Cardiac muscle cell (in vitro differentiated cells and primary cell): Measurements from ENCODE around the gene TRMT10A. TPM values are rescaled to one million over a fixed set of nuclear protein-coding genes. Genes with fewer than 3 reads are reported as not detected.

Experiments
- DNase-seq, 2 donors: peaks; one replicate each; pipeline versions ENCODE4 v3.0.0 to v3.0.0-alpha.2; 2010 to 2017; ENCODE audit warnings: low read depth in 1 of 2, low spot score in 1 of 2
- H3K27ac ChIP-seq: fragments of 200-600 bp; sonication (generic); 2 replicates; pipeline ENCODE4 v1.5.1; 2016
- H3K27me3 ChIP-seq: fragments of 200-600 bp; sonication (generic); 2 replicates; pipeline ENCODE4 v1.6.0; 2016; ENCODE audit warnings: control low read depth
- H3K36me3 ChIP-seq: fragments of 200-600 bp; sonication (generic); 2 replicates; pipeline ENCODE4 v1.5.1; 2016; ENCODE audit warnings: control low read depth
- H3K4me1 ChIP-seq: fragments of 200-600 bp; sonication (generic); 2 replicates; pipeline ENCODE4 v1.8.1; 2017; ENCODE audit warnings: low read depth, mild to moderate bottlenecking, mixed run types
- H3K4me3 ChIP-seq: fragments of 200-600 bp; sonication (generic); 2 replicates; pipeline ENCODE4 v1.5.1; 2016; ENCODE audit warnings: mild to moderate bottlenecking
- H3K9me3 ChIP-seq: fragments of 200-600 bp; sonication (generic); 2 replicates; pipeline ENCODE4 v1.5.1; 2017; ENCODE audit warnings: low read depth, mild to moderate bottlenecking, control low read depth
- CTCF ChIP-seq: IDR thresholded peaks from 2 replicates; pipeline ENCODE4 v1.5.1; 2012; ENCODE audit warnings: low read depth, mild to moderate bottlenecking, low read length
- polyA plus RNA-seq: library from polyadenylated mRNA; unstranded; fragments of >200 nt; fragmentation: Nextera tagmentation; extraction: Ambion mirVana; gene quantifications from 2 replicates; pipeline ENCODE4 v1.2.1, GENCODE V29; 2016
- total RNA-seq: library from RNA; depleted of rRNA; stranded (reverse); fragments of >200 nt; gene quantifications from 2 replicates; pipeline ENCODE4 v1.2.3, GENCODE V29; 2016

The TRMT10A gene
- total RNA-seq (4.9 and 7.5 TPM in 2 replicates), polyA plus RNA-seq (6.5 and 10.3 TPM in 2 replicates)

GRCh38 chr4:99563310-99564186 lies at the start of gene TRMT10A:
Gene TRMT10A (minus strand): TSS chr4:99564039. CDS start chr4:99559338, 4,701 bp downstream.
- Histone ChIP-seq H3K4me1 (no peaks in the 10 kb centered on the region), H3K27ac (peak within 1 kb of the TSS; percentile 96), H3K27me3 (no peaks in the 10 kb centered on the region), H3K9me3 (no peaks in the 10 kb centered on the region), H3K36me3 (no peaks in the 10 kb centered on the region), H3K4me3 (peak within 1 kb of the TSS; percentile 59)
- peak; percentile 98 to 99 for DNase-seq
- TF ChIP-seq CTCF: peak; percentile 19

- Histone ChIP-seq H3K27me3 (no peaks in the 10 kb centered on the region), H3K36me3 (no peaks in the 10 kb centered on the region), H3K4me1 (peaks cover 5% of the 10 kb centered on the region), H3K4me3 (no peak overlapping the region), H3K9me3 (no peaks in the 10 kb centered on the region), H3K27ac (no peak overlapping the region)
- TF ChIP-seq CTCF: no peak
- no peak for DNase-seq
Observed at GRCh38 chr4:99612704-99613103, 48.9 kb upstream of the TRMT10A start.

- TF ChIP-seq CTCF: no peak
- no peak overlapping the region for H3K4me3 ChIP-seq
- peaks cover 5% of the 10 kb centered on the region for H3K4me1 ChIP-seq
Observed at GRCh38 chr4:99612281-99612680, 48.4 kb upstream of the TRMT10A start.

DNA sequence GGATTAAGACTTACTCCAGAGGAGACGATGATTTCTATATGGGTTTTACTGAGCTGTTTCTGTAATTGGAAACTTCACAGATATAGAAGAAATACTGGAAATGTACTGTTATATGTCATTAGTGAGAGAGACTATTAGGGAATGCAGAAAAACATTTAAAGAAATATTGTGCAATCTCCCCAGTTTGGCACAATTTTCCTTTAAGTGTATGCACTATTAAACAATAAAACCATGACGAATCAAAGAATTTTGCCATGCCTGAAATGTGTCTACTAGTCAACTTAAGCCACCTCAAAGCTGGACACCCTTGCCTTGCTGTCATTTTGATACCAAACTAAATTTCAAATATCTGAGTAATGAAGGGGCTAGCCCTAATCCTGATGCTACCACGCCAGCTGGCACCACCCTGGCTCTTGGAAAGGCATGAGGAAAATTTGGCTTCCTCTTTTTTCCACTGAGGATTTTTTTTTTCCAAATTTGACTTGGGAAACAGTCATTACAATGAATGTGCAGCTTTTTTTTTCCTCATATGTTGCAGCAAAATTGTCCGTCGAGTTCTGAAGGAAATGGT lies 46.9 kb upstream of the TRMT10A start:
- DNase-seq: no peak
- Histone ChIP-seq H3K9me3 (no peaks in the 10 kb centered on the region), H3K4me1 (peaks cover 5% of the 10 kb centered on the region), H3K27ac (no peak overlapping the region), H3K36me3 (no peaks in the 10 kb centered on the region), H3K4me3 (no peak overlapping the region), H3K27me3 (no peaks in the 10 kb centered on the region)
- TF ChIP-seq CTCF: no peak

More at GRCh38 chr4:99612281-99612680, 48.4 kb upstream of the TRMT10A start:
- Histone ChIP-seq H3K27ac (no peak overlapping the region), H3K36me3 (no peaks in the 10 kb centered on the region), H3K27me3 (no peaks in the 10 kb centered on the region), H3K9me3 (no peaks in the 10 kb centered on the region)
- no peak for DNase-seq

- no peak for DNase-seq
- H3K27me3 ChIP-seq: no peaks in the 10 kb centered on the region
- no peak for TF ChIP-seq CTCF
- H3K4me1 ChIP-seq: no peaks in the 10 kb centered on the region
- H3K4me3 ChIP-seq: no peak overlapping the region
- no peak overlapping the region for H3K27ac ChIP-seq
- no peaks in the 10 kb centered on the region for H3K9me3 ChIP-seq
- no peaks in the 10 kb centered on the region for H3K36me3 ChIP-seq
Observed at GRCh38 chr4:99608417-99608816, 44.6 kb upstream of the TRMT10A start.
